Measurements from ENCODE around the gene ZNF133.

DNA sequence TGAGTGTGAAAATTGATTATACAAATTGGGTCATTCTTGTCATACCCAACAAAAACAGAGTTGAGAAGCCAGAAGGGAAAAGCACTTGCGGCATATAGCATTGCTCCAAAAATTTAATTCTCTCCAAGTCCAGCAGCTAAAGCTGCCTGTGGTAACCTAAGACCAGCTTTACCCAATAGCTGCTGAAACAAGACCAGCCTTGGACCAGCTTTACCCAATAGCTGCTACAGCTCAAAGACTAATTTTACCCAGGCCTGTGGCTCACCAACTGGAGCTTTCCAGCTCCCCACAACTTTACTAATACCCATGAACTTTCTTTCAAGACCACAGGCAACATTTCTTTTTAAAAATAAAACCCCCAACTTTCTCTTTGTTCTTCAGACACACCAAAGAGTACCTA, 32.8 kb upstream of the ZNF133 start:
- no peak for TF ChIP-seq EZH2 (IDR thresholded peaks at IDR 0.05; ENCODE audit: borderline replicate concordance, low read length)
- TF ChIP-seq, protein P1, sequence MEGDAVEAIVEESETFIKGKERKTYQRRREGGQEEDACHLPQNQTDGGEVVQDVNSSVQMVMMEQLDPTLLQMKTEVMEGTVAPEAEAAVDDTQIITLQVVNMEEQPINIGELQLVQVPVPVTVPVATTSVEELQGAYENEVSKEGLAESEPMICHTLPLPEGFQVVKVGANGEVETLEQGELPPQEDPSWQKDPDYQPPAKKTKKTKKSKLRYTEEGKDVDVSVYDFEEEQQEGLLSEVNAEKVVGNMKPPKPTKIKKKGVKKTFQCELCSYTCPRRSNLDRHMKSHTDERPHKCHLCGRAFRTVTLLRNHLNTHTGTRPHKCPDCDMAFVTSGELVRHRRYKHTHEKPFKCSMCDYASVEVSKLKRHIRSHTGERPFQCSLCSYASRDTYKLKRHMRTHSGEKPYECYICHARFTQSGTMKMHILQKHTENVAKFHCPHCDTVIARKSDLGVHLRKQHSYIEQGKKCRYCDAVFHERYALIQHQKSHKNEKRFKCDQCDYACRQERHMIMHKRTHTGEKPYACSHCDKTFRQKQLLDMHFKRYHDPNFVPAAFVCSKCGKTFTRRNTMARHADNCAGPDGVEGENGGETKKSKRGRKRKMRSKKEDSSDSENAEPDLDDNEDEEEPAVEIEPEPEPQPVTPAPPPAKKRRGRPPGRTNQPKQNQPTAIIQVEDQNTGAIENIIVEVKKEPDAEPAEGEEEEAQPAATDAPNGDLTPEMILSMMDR (conservative IDR thresholded peaks at IDR 0.05 in 1 of 2, IDR thresholded peaks at IDR 0.05 in 1 of 2; ENCODE audit: extremely low read depth in 1 of 2, insufficient read depth in 1 of 2, low read depth in 1 of 2, low read length in 2 of 2), result no peak
